H1 (cell line): ENCODE data around the gene SCAMP5. TPM values are rescaled to one million over a fixed set of nuclear protein-coding genes. Genes with fewer than 3 reads are reported as not detected.

Experiments
- CTCF ChIA-PET: fragments of 300-600 bp; sonication (Branson Sonifier 250); formaldehyde crosslinking; loops from one replicate; lab custom pipeline; 2021; ENCODE audit not compliant: partially characterized antibody; lab: Charles Lee
- POLR2A ChIA-PET: fragments of 300-600 bp; sonication (Branson Sonifier 250); formaldehyde crosslinking; loops from one replicate; lab custom pipeline; 2021; ENCODE audit warnings: inconsistent platforms; ENCODE audit not compliant: partially characterized antibody; lab: Charles Lee
- DNase-seq, 2 experiments: peaks; one replicate each; pipeline versions ENCODE4 v3.0.0 to v3.0.0-alpha.2; 2010 to 2022; ENCODE audit warnings: low spot score in 2 of 2, low read depth in 1 of 2, mixed read lengths in 1 of 2
- FAIRE-seq: peaks from 2 replicates; lab custom pipeline; 2011; peaks lifted over from hg19 to GRCh38; lab: Jason Lieb, UNC
- H2AFZ ChIP-seq: 2 replicates; pipeline ENCODE4 v1.8.1; 2012; ENCODE audit warnings: low read length, inconsistent platforms
- H2AK5ac ChIP-seq: 2 replicates; pipeline ENCODE4 v1.6.1; 2013; ENCODE audit warnings: low read depth, low read length
- H2BK120ac ChIP-seq: replicated peaks from 2 replicates; pipeline ENCODE3; 2013; ENCODE audit warnings: low read depth, low read length, inconsistent platforms
- H2BK12ac ChIP-seq: 2 replicates; pipeline ENCODE4 v1.6.1; 2013; ENCODE audit warnings: low read depth, low read length
- H2BK15ac ChIP-seq: 2 replicates; pipeline ENCODE4 v1.6.1; 2013; ENCODE audit warnings: low read length
- H2BK20ac ChIP-seq: 2 replicates; pipeline ENCODE4 v1.6.1; 2013; ENCODE audit warnings: low read length
- H2BK5ac ChIP-seq: 2 replicates; pipeline ENCODE4 v1.6.1; 2013; ENCODE audit warnings: low read depth, low read length
- H3K14ac ChIP-seq: 2 replicates; pipeline ENCODE4 v1.6.1; 2013; ENCODE audit warnings: inconsistent platforms; ENCODE audit not compliant: insufficient read length
- H3K18ac ChIP-seq: 2 replicates; pipeline ENCODE4 v1.6.1; 2013; ENCODE audit warnings: low read length; ENCODE audit errors: extremely low read depth
- H3K23ac ChIP-seq: 2 replicates; pipeline ENCODE4 v1.6.1; 2013; ENCODE audit warnings: inconsistent platforms; ENCODE audit not compliant: insufficient read length
- H3K23me2 ChIP-seq: 2 replicates; pipeline ENCODE4 v1.6.1; 2013; ENCODE audit warnings: low read depth, low read length
- H3K27ac ChIP-seq: 2 replicates; pipeline ENCODE4 v1.6.1; 2011; ENCODE audit warnings: low read depth, low read length, inconsistent platforms
- H3K27me3 ChIP-seq, 4 experiments: replicated peaks in 1 of 4; 1 replicate in 1 of 4; 2 replicates in 3 of 4; pipeline versions ENCODE4 v1.6.1 to v1.8.1; 2011 to 2013; ENCODE audit warnings: low read length in 3 of 4, mild to moderate bottlenecking in 3 of 4, inconsistent platforms in 2 of 4, mixed read lengths in 2 of 4, moderate library complexity in 1 of 4; ENCODE audit not compliant: control insufficient read depth in 3 of 4, insufficient read depth in 3 of 4; ENCODE audit errors: extremely low read depth in 1 of 4
- H3K36me3 ChIP-seq, 4 experiments: 2 replicates each; pipeline versions ENCODE4 v1.6.1 to v1.8.1; 2011 to 2013; ENCODE audit warnings: mild to moderate bottlenecking in 4 of 4, low read length in 3 of 4, moderate library complexity in 2 of 4, control low read depth in 1 of 4, inconsistent platforms in 1 of 4; ENCODE audit not compliant: insufficient read depth in 4 of 4, control insufficient read depth in 2 of 4
- H3K4ac ChIP-seq: replicated peaks from 2 replicates; pipeline ENCODE3; 2013; ENCODE audit warnings: low read length, low read depth, mixed read lengths, inconsistent platforms; ENCODE audit not compliant: insufficient read length
- H3K4me1 ChIP-seq, 4 experiments: replicated peaks in 1 of 4; 1 replicate in 1 of 4; 2 replicates in 3 of 4; pipeline versions ENCODE4 v1.6.1 to v1.8.1; 2011 to 2013; ENCODE audit warnings: low read length in 3 of 4, inconsistent platforms in 2 of 4, mixed read lengths in 1 of 4; ENCODE audit not compliant: insufficient read depth in 4 of 4, control insufficient read depth in 3 of 4
- H3K4me2 ChIP-seq, 2 experiments: 2 replicates each; pipeline versions ENCODE4 v1.6.1 to v1.8.1; 2011 to 2013; ENCODE audit warnings: low read depth in 2 of 2, low read length in 2 of 2, control low read depth in 1 of 2, inconsistent platforms in 1 of 2, mild to moderate bottlenecking in 1 of 2; ENCODE audit not compliant: insufficient read depth in 1 of 2
- H3K4me3 ChIP-seq, 4 experiments: fragments of 200-600, 300-600 bp in 1 of 4; sonication (generic), shearing (Covaris generic), sonication (Bioruptor Twin) in 1 of 4; 2 replicates each; pipeline versions ENCODE4 v1.5.1 to v1.8.1; 2011 to 2016; ENCODE audit warnings: low read length in 4 of 4, low read depth in 3 of 4, control low read depth in 2 of 4, inconsistent platforms in 2 of 4, mild to moderate bottlenecking in 2 of 4, mixed read lengths in 1 of 4, moderate library complexity in 1 of 4; ENCODE audit not compliant: insufficient read depth in 2 of 4; ENCODE audit errors: extremely low read depth in 1 of 4
- H3K56ac ChIP-seq: replicated peaks from 2 replicates; pipeline ENCODE3; 2013; ENCODE audit warnings: low read depth, mild to moderate bottlenecking, mixed read lengths, low read length, inconsistent platforms; ENCODE audit not compliant: insufficient read length
- H3K79me1 ChIP-seq: 2 replicates; pipeline ENCODE4 v1.6.1; 2013; ENCODE audit warnings: low read depth, low read length, control low read depth
- H3K79me2 ChIP-seq, 2 experiments: 2 replicates each; pipeline versions ENCODE4 v1.6.1 to v1.8.1; 2012 to 2013; ENCODE audit warnings: low read length in 2 of 2, mild to moderate bottlenecking in 2 of 2, inconsistent platforms in 1 of 2; ENCODE audit not compliant: insufficient read depth in 2 of 2, control insufficient read depth in 1 of 2
- H3K9ac ChIP-seq, 4 experiments: replicated peaks in 1 of 4; 1 replicate in 1 of 4; 2 replicates in 3 of 4; pipeline versions ENCODE4 v1.6.1 to v1.8.1; 2011 to 2013; ENCODE audit warnings: low read depth in 3 of 4, low read length in 3 of 4, control low read depth in 2 of 4, mild to moderate bottlenecking in 2 of 4, moderate library complexity in 2 of 4, inconsistent platforms in 1 of 4; ENCODE audit errors: extremely low read depth in 1 of 4
- H3K9me3 ChIP-seq, 2 experiments: 2 replicates each; pipeline versions ENCODE4 v1.6.1 to v1.8.1; 2012 to 2013; ENCODE audit warnings: mild to moderate bottlenecking in 2 of 2, moderate library complexity in 2 of 2, control low read depth in 1 of 2, inconsistent platforms in 1 of 2, low read depth in 1 of 2, low read length in 1 of 2, mixed read lengths in 1 of 2; ENCODE audit not compliant: insufficient read depth in 2 of 2
- H4K20me1 ChIP-seq, 2 experiments: replicated peaks in 1 of 2; 2 replicates each; pipeline versions ENCODE3 to v1.8.1; 2011 to 2013; ENCODE audit warnings: inconsistent platforms in 2 of 2, low read length in 2 of 2, mild to moderate bottlenecking in 1 of 2; ENCODE audit not compliant: insufficient read depth in 2 of 2, control insufficient read depth in 1 of 2
- H4K5ac ChIP-seq: 2 replicates; pipeline ENCODE4 v1.6.1; 2013; ENCODE audit warnings: low read length, low read depth, mixed read lengths, inconsistent platforms; ENCODE audit not compliant: insufficient read length
- H4K8ac ChIP-seq: 2 replicates; pipeline ENCODE4 v1.8.0; 2013; ENCODE audit warnings: mild to moderate bottlenecking, moderate library complexity, low read length, inconsistent platforms; ENCODE audit not compliant: insufficient read depth; ENCODE audit errors: extremely low read depth
- H4K91ac ChIP-seq: replicated peaks from 2 replicates; pipeline ENCODE3; 2013; ENCODE audit warnings: low read length, mixed read lengths, inconsistent platforms; ENCODE audit not compliant: insufficient read length
- CTCF ChIP-seq, 3 experiments: IDR thresholded peaks; 1 replicate in 2 of 3; 2 replicates in 1 of 3; pipeline versions ENCODE4 v1.5.1 to v1.6.1; 2011; ENCODE audit warnings: low read length in 3 of 3, mild to moderate bottlenecking in 3 of 3, inconsistent platforms in 2 of 3, low read depth in 1 of 3, moderate library complexity in 1 of 3; ENCODE audit not compliant: insufficient read depth in 1 of 3; ENCODE audit errors: control extremely low read depth in 1 of 3
- NANOG ChIP-seq: IDR thresholded peaks from 2 replicates; pipeline ENCODE4 v1.6.1; 2011; ENCODE audit warnings: low read length, low read depth, mild to moderate bottlenecking, inconsistent platforms; ENCODE audit not compliant: insufficient read depth, poor library complexity, severe bottlenecking
- WGBS, 2 experiments: shearing (Covaris generic) in 1 of 2; methylation state at CpG; one replicate each; pipeline versions ENCODE4 v1.1.6 to v1.1.7; 2013 to 2015; ENCODE audit warnings: low lambda C conversion rate in 2 of 2, mixed read lengths in 2 of 2, inconsistent platforms in 1 of 2, low coverage in 1 of 2, missing lambda C conversion rate in 1 of 2; ENCODE audit not compliant: insufficient replicate concordance in 2 of 2, insufficient coverage in 1 of 2, insufficient read length in 1 of 2; ENCODE audit errors: extremely low coverage in 1 of 2, missing lambda C conversion rate in 1 of 2; 5-methylcytosine and 5-hydroxymethylcytosine counted together
- polyA plus RNA-seq, 7 experiments: library from polyadenylated mRNA; depleted of rRNA in 3 of 7; stranded (reverse) in 5 of 7; unstranded in 2 of 7; fragments of >200 nt in 5 of 7; fragments of 200-250 nt in 2 of 7; gene quantifications; 1 replicate in 5 of 7; 2 replicates in 1 of 7; 4 replicates in 1 of 7; pipeline versions ENCODE4 v1.2.1 to v1.2.3, GENCODE V29; 2011 to 2013; ENCODE audit warnings: missing spikeins in 2 of 7, mixed read lengths in 2 of 7
- total RNA-seq: library from RNA; stranded (reverse); fragmentation: NEBNext Ultra II Directional; extraction: Animal tissue kit (Norgen Biotek cat#: 25700); gene quantifications from 2 replicates; pipeline ENCODE4 v1.2.1, GENCODE V29; 2021

The SCAMP5 gene
- total and polyA plus RNA-seq, 2 of the 8 experiments (the other 6 are each of a cell fraction or from before 2014, with no cell fraction given): 55.4 to 94.7 TPM

- Histone ChIP-seq H3K18ac (no peak overlapping the region), H3K79me1 (peaks cover 7% of the 10 kb centered on the region; the same call in 1 of the 2 replicates), H3K4me1 (peaks cover 0 to 11% (median 9%) of the 10 kb centered on the region in 4 experiments; a peak in 5 of 7 replicates), H3K14ac (no peak overlapping the region), H2BK120ac (no peak overlapping the region), H3K4ac (no peak overlapping the region), H2BK5ac (peak overlapping the region; percentile 77), H3K56ac (no peak overlapping the region), H2AK5ac (no peak overlapping the region), H3K27ac (no peak overlapping the region), H4K91ac (no peak overlapping the region), H3K9ac (no peak overlapping the region), H3K36me3 (no peaks in the 10 kb centered on the region), H3K27me3 (no peaks in the 10 kb centered on the region), H2AFZ (no peak overlapping the region), H2BK20ac (no peak overlapping the region), H4K20me1 (peaks cover 6% of the 10 kb centered on the region in 2 experiments), H3K9me3 (no peaks in the 10 kb centered on the region), H3K23ac (no peak overlapping the region), H3K4me3 (no peak overlapping the region), H3K23me2 (no peaks in the 10 kb centered on the region), H2BK12ac (peak overlapping the region; percentile 35; the same call in 1 of the 2 replicates), H3K79me2 (no peaks in the 10 kb centered on the region), H4K8ac (no peak overlapping the region), H4K5ac (no peak overlapping the region), H3K4me2 (no peak overlapping the region), H2BK15ac (0 out of 2 replicates have a peak overlapping the region, but pooled peaks have one; percentile 10)
- FAIRE-seq (no peak), DNase-seq (no peak)
- WGBS, 2 experiments: 88% methylated on average over 4 of the region's 4 CpGs; no CpG with 5 or more reads in 1 of the 2 experiments
- TF ChIP-seq NANOG (no peak), CTCF (IDR thresholded peaks at IDR 0.05; ENCODE audit: control extremely low read depth in 1 of 3, insufficient read depth in 1 of 3, low read depth in 1 of 3, low read length in 3 of 3) (peak in 2 of 3 experiments; percentile 35 to 39; a peak in 3 of 4 replicates)
- ChIA-PET POLR2A (interaction anchor here (3.2 kb wide), 1 partner anchor 174 kb away, joined by 22 read pairs; no protein-coding TSS in a partner anchor), CTCF (interaction anchor here (0.6 to 8.5 kb wide), 18 partner anchors 20 to 277 kb away, joined by 3 to 97 read pairs (median 6); partner anchors contain the start of gene C15orf39)
Measured at GRCh38 chr15:75030424-75030823, 35.1 kb downstream of the SCAMP5 start.
